HG03469 (cell line): ENCODE results near the gene TMTC2.
"Not testable (repeated sequence)": the region's sequence is repeated elsewhere in the genome, so short reads cannot be mapped to it uniquely, and the experiment has no call there.

Source experiments
- ATAC-seq: cut with Tn5 transposase; IDR thresholded peaks from one replicate; pipeline ENCODE4 v1.9.1; 2021; ENCODE audit warnings: mild to moderate bottlenecking, moderate library complexity, moderate number of reproducible peaks; ENCODE audit not compliant: unreplicated experiment

TMTC2 gene

DNA sequence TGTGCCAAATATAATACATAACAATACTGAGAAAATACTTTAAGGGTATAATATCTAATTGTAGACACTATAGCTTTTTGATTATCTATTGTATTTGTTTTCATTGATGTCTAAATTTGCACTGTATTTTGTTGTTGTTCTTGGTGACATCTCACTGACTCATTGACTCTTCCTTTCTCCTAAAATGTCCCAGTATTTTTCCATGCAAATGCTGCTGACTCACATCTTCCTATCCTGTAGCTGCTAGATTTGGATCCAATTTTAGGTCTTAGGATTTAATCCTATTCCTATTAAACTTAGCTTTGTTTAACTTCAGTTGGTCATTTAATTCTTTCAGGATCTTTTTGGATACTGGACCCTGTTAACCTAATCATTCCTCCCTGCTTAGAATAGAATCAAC is 148.5 kb downstream of the TMTC2 start:
- no peak for ATAC-seq

GRCh38 chr12:82838131-82838551 is 151.4 kb downstream of the TMTC2 start:
- no peak for ATAC-seq

DNA sequence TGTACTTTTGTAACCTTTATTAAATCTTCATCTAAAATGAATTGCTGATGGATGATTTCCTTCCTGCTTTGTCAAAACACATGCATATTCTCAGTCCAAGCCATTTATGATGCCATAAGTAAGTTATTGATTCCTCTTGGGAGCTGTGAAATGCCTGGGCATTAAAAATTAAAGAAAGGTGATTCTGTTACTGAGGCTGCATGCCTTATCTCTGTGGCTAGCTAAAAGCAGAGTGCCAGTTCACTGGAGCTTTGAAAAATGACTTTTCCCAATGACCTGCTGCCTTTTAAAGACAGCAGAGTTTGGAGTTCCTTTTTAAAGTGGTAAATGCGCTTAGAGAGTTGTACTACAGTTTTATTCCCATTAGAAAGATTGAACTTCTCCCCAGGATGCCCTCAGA is 152.1 kb downstream of the TMTC2 start:
- ATAC-seq: no peak

DNA sequence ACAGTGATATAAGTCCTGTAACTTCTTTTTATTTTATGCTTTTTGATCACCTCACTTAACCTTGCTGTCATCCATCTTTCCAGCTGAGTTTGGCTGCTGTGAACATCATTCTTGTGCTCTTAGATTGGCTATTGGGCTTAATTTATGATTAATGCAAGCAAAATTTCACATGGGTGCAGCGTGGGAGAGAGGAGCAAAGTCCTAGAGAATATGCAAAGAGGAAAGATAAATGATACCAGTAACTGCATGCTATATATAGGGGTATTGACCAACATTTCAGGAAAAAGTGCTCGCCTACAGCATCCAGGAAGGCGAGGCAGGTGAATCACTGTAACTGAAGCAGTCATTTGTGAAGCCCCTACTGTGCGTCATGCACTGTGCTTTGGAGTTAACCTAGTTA is 153.1 kb downstream of the TMTC2 start:
- ATAC-seq: no peak

- ATAC-seq: no peak
Observed at GRCh38 chr12:82841487-82841904, 154.8 kb downstream of the TMTC2 start.

- no peak for ATAC-seq
Observed at GRCh38 chr12:82842480-82842879, 155.8 kb downstream of the TMTC2 start.

GRCh38 chr12:82845076-82845475 is 158.4 kb downstream of the TMTC2 start:
- not testable (repeated sequence) for ATAC-seq

DNA sequence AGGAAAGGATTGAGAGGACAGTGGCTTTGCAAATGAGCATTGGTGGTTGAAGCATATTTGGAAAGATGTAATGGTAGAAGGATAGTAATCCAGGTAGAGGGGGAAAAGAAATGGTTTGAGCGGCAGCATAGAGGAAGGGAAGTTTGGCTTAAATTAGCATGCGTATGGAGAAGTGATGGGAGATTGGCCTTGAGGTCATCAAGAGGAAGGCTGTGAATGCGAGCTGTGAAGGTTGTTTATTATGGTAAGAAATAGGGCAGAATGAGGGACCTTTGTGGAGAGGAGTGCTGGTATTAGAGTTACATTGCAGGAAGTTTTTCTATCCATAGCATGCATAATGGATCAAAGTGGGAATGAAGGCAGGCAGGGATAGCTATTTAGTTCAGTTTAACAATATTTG is 162.1 kb downstream of the TMTC2 start:
- ATAC-seq: no peak

GRCh38 chr12:82852529-82852928 is 165.8 kb downstream of the TMTC2 start:
- ATAC-seq: no peak

DNA sequence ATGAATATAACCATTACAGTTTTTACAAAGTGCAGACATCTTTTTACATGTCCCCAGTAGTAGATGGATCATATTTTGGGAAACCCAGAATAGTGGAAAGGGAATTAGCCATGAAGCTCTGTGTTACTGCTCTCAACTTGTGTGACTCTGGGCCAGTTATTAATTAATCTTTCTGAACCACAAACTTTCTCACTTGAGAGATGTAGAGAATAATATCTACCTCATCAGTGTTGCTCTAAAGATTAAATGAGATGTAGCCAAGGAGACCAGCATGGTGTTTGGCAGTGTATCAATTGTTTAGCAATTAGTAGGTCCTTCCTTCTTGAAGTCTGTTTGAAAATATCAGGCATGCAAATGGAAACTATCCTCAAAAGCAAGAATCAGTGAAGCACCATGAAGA is 169.2 kb downstream of the TMTC2 start:
- peak; percentile 65 for ATAC-seq

GRCh38 chr12:82857276-82857675 is 170.6 kb downstream of the TMTC2 start:
- ATAC-seq: no peak

DNA sequence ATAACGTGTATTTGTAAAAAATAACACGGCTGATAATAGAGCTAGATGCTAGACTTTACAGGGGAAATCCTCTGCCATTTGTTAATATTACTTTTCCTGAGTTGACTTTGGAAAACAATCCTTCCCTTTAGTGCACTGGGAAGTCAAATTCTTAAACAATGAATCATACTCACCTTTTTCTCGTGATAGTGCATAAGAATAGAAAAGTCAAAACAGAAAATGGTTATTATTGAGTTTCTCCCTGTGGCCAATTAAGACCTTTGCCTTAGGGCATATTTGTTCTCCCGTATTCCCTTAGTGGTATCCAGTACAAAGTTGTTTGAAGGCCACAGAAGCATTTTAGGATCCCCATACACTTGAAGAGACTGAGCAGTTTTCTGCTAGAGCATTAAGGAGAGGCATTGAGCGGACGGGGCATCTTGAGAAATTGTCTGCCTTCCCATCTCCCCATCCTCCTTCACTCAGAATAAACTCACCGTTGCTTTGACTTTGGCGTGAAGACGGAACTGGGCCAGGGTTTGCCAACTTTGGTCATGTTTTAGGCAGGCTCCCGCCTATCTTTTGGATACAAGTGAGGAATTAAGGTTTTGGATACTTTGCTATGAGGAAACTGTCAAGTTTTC is 171.3 kb downstream of the TMTC2 start:
- ATAC-seq: no peak

- no peak for ATAC-seq
Observed at GRCh38 chr12:82858534-82858917, 171.8 kb downstream of the TMTC2 start.

- no peak for ATAC-seq
Observed at GRCh38 chr12:82862069-82862841, 175.5 kb downstream of the TMTC2 start.

DNA sequence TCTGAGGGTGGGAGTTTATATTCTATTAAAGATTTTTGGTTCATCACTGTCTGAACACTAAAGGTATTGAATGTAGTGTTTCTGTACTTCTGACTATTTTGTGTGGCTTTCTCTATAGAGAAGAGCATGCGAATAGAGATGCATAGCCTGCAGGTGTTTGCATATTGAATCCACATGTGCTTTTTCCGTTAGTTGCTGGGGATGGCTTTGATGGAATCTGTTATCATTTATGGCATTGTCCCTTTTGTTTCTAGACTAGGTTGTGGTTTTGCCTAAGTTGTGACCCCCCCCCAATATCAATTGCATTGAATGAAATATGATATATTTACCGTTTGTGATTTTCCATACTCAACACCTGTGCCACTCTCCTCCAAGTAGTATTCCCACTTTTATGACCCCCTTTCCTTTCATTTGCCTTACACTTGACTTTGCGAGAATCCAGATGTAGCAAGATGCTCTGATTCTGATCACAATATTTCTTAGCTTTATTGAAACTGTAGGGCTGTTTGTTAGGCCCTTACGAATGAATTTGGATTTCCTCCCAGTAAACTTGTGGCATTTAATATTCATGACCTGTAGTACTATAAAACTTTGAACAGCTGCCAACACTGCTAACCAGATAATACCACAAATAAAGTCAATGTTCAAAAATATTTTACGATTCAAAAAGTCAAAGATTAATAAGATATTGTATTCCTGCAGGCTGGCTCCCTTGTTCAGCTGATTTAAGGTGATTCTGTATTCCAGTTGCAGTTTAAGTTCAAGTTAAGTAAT is 176.4 kb downstream of the TMTC2 start:
- no peak for ATAC-seq

- no peak for ATAC-seq
Observed at GRCh38 chr12:82866227-82866775, 179.6 kb downstream of the TMTC2 start.

DNA sequence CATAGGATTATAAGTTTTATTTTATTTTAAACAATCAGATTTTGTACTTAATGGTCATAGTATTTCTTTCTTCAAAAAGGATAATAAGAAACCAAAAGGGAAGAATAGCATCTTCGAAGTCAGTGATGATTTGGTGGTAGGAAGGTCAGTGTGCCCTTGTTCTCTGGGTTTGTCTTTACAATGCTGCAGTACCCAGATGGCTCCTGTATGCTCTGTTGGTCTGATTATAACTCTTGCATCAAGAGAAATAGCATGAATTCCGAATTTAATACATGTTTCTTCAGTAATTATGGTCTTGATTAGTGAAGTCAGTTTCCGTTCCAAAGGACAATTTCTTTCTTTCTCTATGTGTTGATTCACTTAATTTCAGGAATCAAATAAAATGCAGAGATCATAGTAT is 180.2 kb downstream of the TMTC2 start:
- no peak for ATAC-seq

GRCh38 chr12:82867762-82868500 is 181.2 kb downstream of the TMTC2 start:
- ATAC-seq: no peak

GRCh38 chr12:82870771-82871377 is 184.2 kb downstream of the TMTC2 start:
- no peak for ATAC-seq

GRCh38 chr12:82872088-82872487 is 185.4 kb downstream of the TMTC2 start:
- no peak for ATAC-seq
